ENCODE results near the gene PIN1.

PIN1 gene

GRCh38 chr19:9828551-9829063, 6.5 kb upstream of the PIN1 start:
- no peak for DNase-seq
- no peak overlapping the region for H3K27ac ChIP-seq
- peaks cover 6% of the 10 kb centered on the region for H3K36me3 ChIP-seq (replicated peaks)
- H3K27me3 ChIP-seq (replicated peaks): no peaks in the 10 kb centered on the region
- H3K4me3 ChIP-seq (ENCODE audit: low read depth, low read length): peak overlapping the region; percentile 96
- in situ Hi-C loops (cut with HindIII; ENCODE audit: low pct_ligation_motif_present, low sequenced_read_pairs): no loop called here
- TF ChIP-seq, protein P1, sequence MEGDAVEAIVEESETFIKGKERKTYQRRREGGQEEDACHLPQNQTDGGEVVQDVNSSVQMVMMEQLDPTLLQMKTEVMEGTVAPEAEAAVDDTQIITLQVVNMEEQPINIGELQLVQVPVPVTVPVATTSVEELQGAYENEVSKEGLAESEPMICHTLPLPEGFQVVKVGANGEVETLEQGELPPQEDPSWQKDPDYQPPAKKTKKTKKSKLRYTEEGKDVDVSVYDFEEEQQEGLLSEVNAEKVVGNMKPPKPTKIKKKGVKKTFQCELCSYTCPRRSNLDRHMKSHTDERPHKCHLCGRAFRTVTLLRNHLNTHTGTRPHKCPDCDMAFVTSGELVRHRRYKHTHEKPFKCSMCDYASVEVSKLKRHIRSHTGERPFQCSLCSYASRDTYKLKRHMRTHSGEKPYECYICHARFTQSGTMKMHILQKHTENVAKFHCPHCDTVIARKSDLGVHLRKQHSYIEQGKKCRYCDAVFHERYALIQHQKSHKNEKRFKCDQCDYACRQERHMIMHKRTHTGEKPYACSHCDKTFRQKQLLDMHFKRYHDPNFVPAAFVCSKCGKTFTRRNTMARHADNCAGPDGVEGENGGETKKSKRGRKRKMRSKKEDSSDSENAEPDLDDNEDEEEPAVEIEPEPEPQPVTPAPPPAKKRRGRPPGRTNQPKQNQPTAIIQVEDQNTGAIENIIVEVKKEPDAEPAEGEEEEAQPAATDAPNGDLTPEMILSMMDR (IDR thresholded peaks at IDR 0.05; ENCODE audit: low read depth, low read length, missing control alignments): no peak

DNA sequence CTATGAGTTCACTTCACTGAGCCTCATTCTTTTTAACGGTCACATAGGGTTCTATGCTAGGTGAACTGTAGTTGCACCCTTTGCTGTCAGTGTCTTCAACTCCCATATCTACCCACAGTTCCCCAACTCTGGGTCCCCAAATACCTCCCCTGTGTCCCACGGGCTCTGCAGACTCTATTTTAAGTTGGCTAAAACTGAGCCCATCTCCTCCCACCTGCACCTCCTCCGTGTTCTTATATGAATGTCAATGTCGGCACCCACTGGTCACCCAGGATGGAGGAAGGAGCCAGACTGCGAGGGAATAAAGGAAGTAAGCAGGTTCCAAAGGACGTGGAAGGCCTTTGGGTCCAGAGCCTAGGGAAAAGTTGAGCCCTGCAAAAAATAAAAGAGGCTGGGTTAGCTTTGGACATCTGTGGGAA, 802 bp upstream of the PIN1 start:
- H3K27me3 ChIP-seq (replicated peaks): no peaks in the 10 kb centered on the region
- no peak for DNase-seq
- in situ Hi-C loops (cut with HindIII; ENCODE audit: low pct_ligation_motif_present, low sequenced_read_pairs): no loop called here
- H3K36me3 ChIP-seq (replicated peaks): peaks cover 10% of the 10 kb centered on the region
- H3K27ac ChIP-seq: no peak overlapping the region
- H3K4me3 ChIP-seq (ENCODE audit: low read depth, low read length): peak overlapping the region; percentile 80
- TF ChIP-seq, protein P1 (IDR thresholded peaks at IDR 0.05; ENCODE audit: low read depth, low read length, missing control alignments): no peak

DNA sequence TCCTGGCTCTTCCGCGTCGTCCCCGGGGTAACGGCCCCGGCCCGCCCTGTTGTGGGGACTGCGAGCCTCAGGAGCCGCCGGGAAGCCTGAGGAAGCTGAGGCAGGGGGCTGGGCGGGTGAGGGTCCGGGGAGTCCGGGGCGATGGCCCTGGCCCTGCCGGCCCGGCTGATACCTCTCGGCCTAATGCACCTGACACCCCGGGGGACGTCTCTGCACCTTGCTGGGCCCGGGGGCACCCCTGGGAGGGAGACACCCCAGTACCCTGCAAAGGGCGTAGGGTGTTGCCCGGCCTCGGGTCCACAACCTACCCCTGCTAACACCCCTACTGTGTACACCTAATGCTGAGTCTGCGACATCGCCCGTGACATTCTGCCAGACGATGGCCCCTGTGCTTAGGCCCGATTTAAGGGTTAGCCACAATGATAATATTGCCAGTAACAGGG, 410 bp downstream of the PIN1 start:
- Histone ChIP-seq H3K27me3 (replicated peaks) (no peaks in the 10 kb centered on the region), H3K36me3 (replicated peaks) (peaks cover 8% of the 10 kb centered on the region), H3K27ac (peak overlapping the region; percentile 26), H3K4me3 (ENCODE audit: low read depth, low read length) (peak overlapping the region; percentile 78)
- DNase-seq: no peak
- in situ Hi-C loops (cut with HindIII; ENCODE audit: low pct_ligation_motif_present, low sequenced_read_pairs): no loop called here
- TF ChIP-seq, protein P1 (IDR thresholded peaks at IDR 0.05; ENCODE audit: low read depth, low read length, missing control alignments): no peak

DNA sequence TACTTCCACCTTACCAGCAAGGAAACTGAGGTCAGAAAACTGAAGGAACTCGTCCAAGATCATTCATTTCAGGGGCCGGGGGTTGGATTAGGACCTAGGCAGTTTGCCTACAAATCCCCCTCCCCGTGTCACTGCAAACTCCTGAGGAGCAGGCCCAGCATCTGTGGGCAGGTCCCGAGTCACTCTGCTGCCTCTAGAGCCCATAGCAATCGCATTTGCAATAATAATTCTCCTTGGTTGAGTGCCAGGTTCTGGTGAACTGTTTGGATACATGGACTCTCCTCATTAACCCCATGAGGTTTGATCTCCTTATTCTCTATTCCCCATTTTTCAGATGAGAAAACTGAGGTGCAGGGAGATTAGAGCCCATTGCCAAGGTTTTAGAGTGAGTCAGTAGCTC, 903 bp downstream of the PIN1 start:
- in situ Hi-C loops (cut with HindIII; ENCODE audit: low pct_ligation_motif_present, low sequenced_read_pairs): no loop called here
- no peak overlapping the region for H3K27ac ChIP-seq
- DNase-seq: peak; percentile 40

GRCh38 chr19:9838324-9838723, 3.2 kb downstream of the PIN1 start:
- no peak overlapping the region for H3K27ac ChIP-seq
- in situ Hi-C loops (cut with HindIII; ENCODE audit: low pct_ligation_motif_present, low sequenced_read_pairs): no loop called here
- TF ChIP-seq, protein P1 (IDR thresholded peaks at IDR 0.05; ENCODE audit: low read depth, low read length, missing control alignments): no peak

More for the DNA sequence above, 903 bp downstream of the PIN1 start:
- H3K36me3 ChIP-seq (replicated peaks): peaks cover 12% of the 10 kb centered on the region
- TF ChIP-seq, protein P1 (IDR thresholded peaks at IDR 0.05; ENCODE audit: low read depth, low read length, missing control alignments): peak; percentile 12
- H3K4me3 ChIP-seq (ENCODE audit: low read depth, low read length): peak overlapping the region; percentile 78
- no peaks in the 10 kb centered on the region for H3K27me3 ChIP-seq (replicated peaks)

DNA sequence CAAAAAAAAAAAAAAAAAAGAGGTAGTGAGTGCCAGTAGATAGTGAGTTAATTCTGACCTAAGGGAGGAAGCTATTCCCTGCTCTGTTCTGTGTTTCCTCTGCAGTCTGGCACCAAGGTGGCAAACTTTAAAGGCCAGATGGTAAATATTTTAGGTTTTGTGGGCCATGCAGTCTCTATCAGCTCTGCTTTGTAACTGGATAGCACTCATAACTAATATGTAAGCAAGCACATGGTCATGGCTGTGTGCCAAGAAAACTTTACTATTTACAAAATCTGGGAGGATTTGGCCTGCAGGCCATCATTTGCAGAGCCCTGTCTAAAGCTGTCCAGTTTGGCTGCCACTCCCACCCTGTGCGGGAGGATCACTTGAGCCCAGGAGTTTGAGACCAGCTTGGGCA, 4.3 kb downstream of the PIN1 start:
- TF ChIP-seq, protein P1 (IDR thresholded peaks at IDR 0.05; ENCODE audit: low read depth, low read length, missing control alignments): no peak
- H3K27ac ChIP-seq: no peak overlapping the region
- no peak for DNase-seq
- in situ Hi-C loops (cut with HindIII; ENCODE audit: low pct_ligation_motif_present, low sequenced_read_pairs): no loop called here
- peaks cover 45% of the 10 kb centered on the region for H3K36me3 ChIP-seq (replicated peaks)
- H3K4me3 ChIP-seq (ENCODE audit: low read depth, low read length): no peak overlapping the region
- no peaks in the 10 kb centered on the region for H3K27me3 ChIP-seq (replicated peaks)

More at GRCh38 chr19:9838324-9838723, 3.2 kb downstream of the PIN1 start:
- no peak overlapping the region for H3K4me3 ChIP-seq (ENCODE audit: low read depth, low read length)
- H3K36me3 ChIP-seq (replicated peaks): peaks cover 34% of the 10 kb centered on the region
- no peak for DNase-seq
- H3K27me3 ChIP-seq (replicated peaks): no peaks in the 10 kb centered on the region

Data from brain microvascular endothelial cell (primary cell).